Panc1 (cell line): Measurements from ENCODE around the gene PCDH1. TPM values are rescaled to one million over a fixed set of nuclear protein-coding genes. Genes with fewer than 3 reads are reported as not detected.

Source experiments
- ATAC-seq: fragments of 200-7000 bp; cut with Tn5 transposase; 2 replicates; pipeline ENCODE4 v1.9.1; 2020; ENCODE audit warnings: mild to moderate bottlenecking, moderate library complexity
- BruUV-seq: library from RNA; stranded (reverse); fragments of 400-500 nt; replicated peaks from 2 replicates; lab custom pipeline; 2021; lab: Mats Ljungman, UMichigan
- CTCF ChIA-PET: fragments of 300-600 bp; sonication (Branson Sonifier 250); formaldehyde crosslinking; loops from one replicate; lab custom pipeline; 2022; ENCODE audit warnings: antibody characterized with exemption; lab: Charles Lee
- POLR2A ChIA-PET: fragments of 300-600 bp; sonication (Branson Sonifier 250); formaldehyde crosslinking; loops from one replicate; lab custom pipeline; 2022; ENCODE audit warnings: antibody characterized with exemption; lab: Charles Lee
- DNase-seq: peaks from one replicate; pipeline ENCODE4 v3.0.0-alpha.2; 2010; ENCODE audit warnings: low read depth, low spot score
- H3K27ac ChIP-seq: 2 replicates; pipeline ENCODE4 v1.5.1; 2011; ENCODE audit warnings: mild to moderate bottlenecking, low read length, inconsistent platforms
- H3K27me3 ChIP-seq: fragments of 200-500 bp; sonication (Bioruptor generic); 2 replicates; pipeline ENCODE4 v1.6.0; 2014; ENCODE audit warnings: low read length, inconsistent platforms; ENCODE audit not compliant: control insufficient read depth, insufficient read depth
- H3K36me3 ChIP-seq: fragments of 200-500 bp; sonication (Bioruptor generic); 2 replicates; pipeline ENCODE4 v1.5.1; 2014; ENCODE audit warnings: inconsistent platforms, mild to moderate bottlenecking, low read length, moderate library complexity; ENCODE audit not compliant: control insufficient read depth, insufficient read depth
- H3K4me1 ChIP-seq: 2 replicates; pipeline ENCODE4 v1.5.1; 2011; ENCODE audit warnings: inconsistent platforms, mild to moderate bottlenecking, low read length, moderate library complexity; ENCODE audit not compliant: control insufficient read depth, insufficient read depth
- H3K4me3 ChIP-seq, 2 experiments: 2 replicates each; pipeline ENCODE4 v1.5.1; 2011 to 2012; ENCODE audit warnings: low read depth in 2 of 2, low read length in 2 of 2, mild to moderate bottlenecking in 2 of 2, inconsistent platforms in 1 of 2, moderate library complexity in 1 of 2
- H3K9me3 ChIP-seq: fragments of 200-500 bp; sonication (Bioruptor generic); 2 replicates; pipeline ENCODE4 v1.5.1; 2014; ENCODE audit warnings: low read depth, mild to moderate bottlenecking, inconsistent platforms, low read length, moderate library complexity; ENCODE audit not compliant: control insufficient read depth, insufficient read depth
- POLR2AphosphoS5 ChIP-seq: IDR thresholded peaks from 2 replicates; pipeline ENCODE4 v1.6.1; 2012; ENCODE audit warnings: mild to moderate bottlenecking, low read depth, low read length, moderate library complexity
- SIN3A ChIP-seq: IDR thresholded peaks from 2 replicates; pipeline ENCODE4 v1.6.1; 2012; ENCODE audit warnings: low read depth, mild to moderate bottlenecking, low read length, moderate library complexity, borderline replicate concordance; ENCODE audit not compliant: insufficient read depth
- TCF7L2 ChIP-seq: IDR thresholded peaks from 2 replicates; pipeline ENCODE4 v1.6.1; 2011; ENCODE audit warnings: mild to moderate bottlenecking, low read depth, low read length, inconsistent platforms
- in situ Hi-C: cut with HindIII; loops from 2 replicates; pipeline ENCODE4 v1.10.0; 2016; ENCODE audit warnings: low sequenced_read_pairs, low pct_unique_long_range_greater_than_20kb
- intact Hi-C: fragments of 100-400 bp; cut with micrococcal nuclease; formaldehyde crosslinking; loops from one replicate; pipeline ENCODE4 v1.10.0; 2022; ENCODE audit not compliant: unreplicated experiment
- total RNA-seq: library from RNA; stranded (reverse); gene quantifications from one replicate; pipeline ENCODE4 v1.2.1, GENCODE V29; 2021; ENCODE audit not compliant: unreplicated experiment
- TF ChIP-seq, protein P1 (sequence below): fragments of 450-650 bp; IDR thresholded peaks from 2 replicates; pipeline ENCODE4 v1.5.1; 2017; ENCODE audit warnings: mild to moderate bottlenecking
- TF ChIP-seq, protein P2 (sequence below), 2 experiments: IDR thresholded peaks; 2 replicates each; pipeline ENCODE4 v1.6.1; 2011 to 2012; ENCODE audit warnings: low read depth in 2 of 2, control low read depth in 1 of 2, low read length in 1 of 2, mild to moderate bottlenecking in 1 of 2, moderate library complexity in 1 of 2; ENCODE audit not compliant: insufficient read depth in 1 of 2

Gene PCDH1
- total RNA-seq, 1 experiment from 2014 or later: 9.0 TPM

DNA sequence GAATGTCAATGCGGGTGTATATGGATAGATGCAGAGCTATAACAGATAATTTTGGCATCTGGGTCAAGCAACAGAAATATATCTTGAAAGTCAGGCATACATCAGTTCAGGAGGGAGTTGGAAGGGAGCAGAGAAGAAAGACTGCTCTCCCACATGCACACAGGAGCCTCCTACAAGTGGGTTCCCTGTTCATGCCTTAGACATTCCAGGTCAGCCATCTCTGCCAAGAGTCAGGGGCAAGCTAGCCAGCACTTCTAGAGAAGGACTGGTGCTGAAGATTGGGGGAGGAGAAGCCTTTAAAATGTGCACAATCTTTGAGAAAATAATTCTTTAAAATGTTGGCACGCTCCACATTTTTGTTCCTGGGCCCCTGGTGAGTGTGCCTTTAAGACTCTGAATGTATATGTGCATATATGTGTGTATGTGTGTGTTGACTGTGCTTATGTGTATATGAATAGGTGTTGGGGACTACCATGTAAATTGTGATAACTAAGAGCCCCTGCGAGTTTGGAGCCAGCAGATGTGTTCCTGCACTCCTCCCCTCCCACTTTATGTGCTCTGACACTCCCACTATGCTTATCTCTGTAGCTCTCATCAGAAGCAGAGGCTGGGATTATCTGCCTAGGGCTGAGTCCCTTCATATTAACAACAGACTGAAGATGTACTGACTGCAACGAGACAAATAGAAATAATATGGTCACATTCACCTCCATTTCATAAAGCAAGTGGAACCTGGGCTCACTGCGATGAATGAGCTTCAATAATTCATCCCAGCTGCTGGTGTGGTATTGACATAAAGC lies 24.0 kb upstream of the PCDH1 start:
- no peak overlapping the region for H3K4me3 ChIP-seq
- no peak for ATAC-seq
- BruUV-seq: no TSS peak
- POLR2A ChIA-PET: no interaction called here
- no peaks in the 10 kb centered on the region for H3K4me1 ChIP-seq
- H3K9me3 ChIP-seq: no peaks in the 10 kb centered on the region
- in situ Hi-C loops: no loop called here
- CTCF ChIA-PET: no interaction called here
- H3K36me3 ChIP-seq: no peaks in the 10 kb centered on the region
- DNase-seq: no peak
- H3K27me3 ChIP-seq: no peaks in the 10 kb centered on the region
- intact Hi-C loops: no loop called here
- H3K27ac ChIP-seq: no peak overlapping the region
- TF ChIP-seq SIN3A (no peak), POLR2AphosphoS5 (no peak), TCF7L2 (no peak)
- TF ChIP-seq, protein P1, sequence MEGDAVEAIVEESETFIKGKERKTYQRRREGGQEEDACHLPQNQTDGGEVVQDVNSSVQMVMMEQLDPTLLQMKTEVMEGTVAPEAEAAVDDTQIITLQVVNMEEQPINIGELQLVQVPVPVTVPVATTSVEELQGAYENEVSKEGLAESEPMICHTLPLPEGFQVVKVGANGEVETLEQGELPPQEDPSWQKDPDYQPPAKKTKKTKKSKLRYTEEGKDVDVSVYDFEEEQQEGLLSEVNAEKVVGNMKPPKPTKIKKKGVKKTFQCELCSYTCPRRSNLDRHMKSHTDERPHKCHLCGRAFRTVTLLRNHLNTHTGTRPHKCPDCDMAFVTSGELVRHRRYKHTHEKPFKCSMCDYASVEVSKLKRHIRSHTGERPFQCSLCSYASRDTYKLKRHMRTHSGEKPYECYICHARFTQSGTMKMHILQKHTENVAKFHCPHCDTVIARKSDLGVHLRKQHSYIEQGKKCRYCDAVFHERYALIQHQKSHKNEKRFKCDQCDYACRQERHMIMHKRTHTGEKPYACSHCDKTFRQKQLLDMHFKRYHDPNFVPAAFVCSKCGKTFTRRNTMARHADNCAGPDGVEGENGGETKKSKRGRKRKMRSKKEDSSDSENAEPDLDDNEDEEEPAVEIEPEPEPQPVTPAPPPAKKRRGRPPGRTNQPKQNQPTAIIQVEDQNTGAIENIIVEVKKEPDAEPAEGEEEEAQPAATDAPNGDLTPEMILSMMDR: no peak
- TF ChIP-seq, protein P2, sequence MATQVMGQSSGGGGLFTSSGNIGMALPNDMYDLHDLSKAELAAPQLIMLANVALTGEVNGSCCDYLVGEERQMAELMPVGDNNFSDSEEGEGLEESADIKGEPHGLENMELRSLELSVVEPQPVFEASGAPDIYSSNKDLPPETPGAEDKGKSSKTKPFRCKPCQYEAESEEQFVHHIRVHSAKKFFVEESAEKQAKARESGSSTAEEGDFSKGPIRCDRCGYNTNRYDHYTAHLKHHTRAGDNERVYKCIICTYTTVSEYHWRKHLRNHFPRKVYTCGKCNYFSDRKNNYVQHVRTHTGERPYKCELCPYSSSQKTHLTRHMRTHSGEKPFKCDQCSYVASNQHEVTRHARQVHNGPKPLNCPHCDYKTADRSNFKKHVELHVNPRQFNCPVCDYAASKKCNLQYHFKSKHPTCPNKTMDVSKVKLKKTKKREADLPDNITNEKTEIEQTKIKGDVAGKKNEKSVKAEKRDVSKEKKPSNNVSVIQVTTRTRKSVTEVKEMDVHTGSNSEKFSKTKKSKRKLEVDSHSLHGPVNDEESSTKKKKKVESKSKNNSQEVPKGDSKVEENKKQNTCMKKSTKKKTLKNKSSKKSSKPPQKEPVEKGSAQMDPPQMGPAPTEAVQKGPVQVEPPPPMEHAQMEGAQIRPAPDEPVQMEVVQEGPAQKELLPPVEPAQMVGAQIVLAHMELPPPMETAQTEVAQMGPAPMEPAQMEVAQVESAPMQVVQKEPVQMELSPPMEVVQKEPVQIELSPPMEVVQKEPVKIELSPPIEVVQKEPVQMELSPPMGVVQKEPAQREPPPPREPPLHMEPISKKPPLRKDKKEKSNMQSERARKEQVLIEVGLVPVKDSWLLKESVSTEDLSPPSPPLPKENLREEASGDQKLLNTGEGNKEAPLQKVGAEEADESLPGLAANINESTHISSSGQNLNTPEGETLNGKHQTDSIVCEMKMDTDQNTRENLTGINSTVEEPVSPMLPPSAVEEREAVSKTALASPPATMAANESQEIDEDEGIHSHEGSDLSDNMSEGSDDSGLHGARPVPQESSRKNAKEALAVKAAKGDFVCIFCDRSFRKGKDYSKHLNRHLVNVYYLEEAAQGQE (IDR thresholded peaks at IDR 0.05; ENCODE audit: insufficient read depth in 1 of 2, low read depth in 2 of 2, low read length in 1 of 2): no peak

DNA sequence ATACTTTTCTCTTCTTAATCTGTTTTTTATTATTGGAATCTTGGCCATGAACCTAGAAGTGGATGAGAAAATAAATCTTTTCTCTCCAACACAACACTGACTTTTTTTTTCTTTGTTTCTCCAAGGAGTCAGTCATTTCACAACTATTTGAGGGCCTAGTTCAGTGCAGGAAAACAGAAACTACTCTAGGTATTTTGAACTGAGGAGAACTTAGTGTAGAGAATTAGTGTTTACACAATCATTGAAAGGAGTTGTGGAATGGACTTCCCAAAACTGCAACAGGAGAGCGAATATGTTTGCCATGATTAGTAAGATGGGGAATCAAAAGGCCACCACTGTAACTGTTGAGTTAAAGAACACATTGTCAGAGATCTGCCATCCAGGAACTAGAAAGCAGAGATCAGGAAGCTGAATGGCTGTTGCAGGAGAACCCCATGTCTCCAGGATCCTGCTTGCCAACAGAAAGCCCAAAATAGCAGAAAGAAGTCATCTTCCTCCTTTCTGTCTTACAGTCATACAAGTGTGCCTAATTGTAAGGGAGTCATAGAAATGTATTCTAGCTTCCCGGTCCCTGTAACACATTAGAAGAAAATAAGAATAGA lies 20.3 kb upstream of the PCDH1 start:
- no peaks in the 10 kb centered on the region for H3K9me3 ChIP-seq
- no peaks in the 10 kb centered on the region; the same call in 1 of the 2 replicates for H3K27me3 ChIP-seq
- no peak overlapping the region for H3K4me3 ChIP-seq
- H3K27ac ChIP-seq: no peak overlapping the region
- H3K36me3 ChIP-seq: no peaks in the 10 kb centered on the region
- DNase-seq (no peak), ATAC-seq (no peak)
- CTCF ChIA-PET: no interaction called here
- TF ChIP-seq, protein P2 (IDR thresholded peaks at IDR 0.05; ENCODE audit: insufficient read depth in 1 of 2, low read depth in 2 of 2, low read length in 1 of 2): no peak
- TF ChIP-seq, protein P1: no peak
- TF ChIP-seq TCF7L2: no peak
- no TSS peak for BruUV-seq
- in situ Hi-C loops (no loop called here), intact Hi-C loops (no loop called here)
- H3K4me1 ChIP-seq: no peaks in the 10 kb centered on the region
- POLR2A ChIA-PET: no interaction called here
